HepG2 (cell line): Measurements from ENCODE around the gene PAK1IP1. TPM values are rescaled to one million over a fixed set of nuclear protein-coding genes. Genes with fewer than 3 reads are reported as not detected.
"Not testable (repeated sequence)": the region's sequence is repeated elsewhere in the genome, so short reads cannot be mapped to it uniquely, and the experiment has no call there.

Experiments
- ATAC-seq: fragments of 200-7000 bp; cut with Tn5 transposase; 3 replicates; pipeline ENCODE4 v1.9.1; 2020; ENCODE audit warnings: mild to moderate bottlenecking, moderate library complexity
- BruUV-seq: library from RNA; stranded (reverse); fragments of 400-500 nt; replicated peaks from 2 replicates; lab custom pipeline; 2021; lab: Mats Ljungman, UMichigan
- CTCF ChIA-PET: fragments of 300-600 bp; formaldehyde crosslinking; extraction: SDS; loops from one replicate; lab custom pipeline; 2021; ENCODE audit warnings: low total read pairs, inconsistent platforms, low intra/inter-chr PET ratio; lab: Yijun Ruan, JAX
- POLR2A ChIA-PET: fragments of 350-600 bp; sonication (Branson Sonifier 250); formaldehyde crosslinking; loops from one replicate; lab custom pipeline; 2020; ENCODE audit warnings: antibody characterized with exemption, inconsistent platforms; lab: Yijun Ruan, JAX
- DNase-seq: peaks from one replicate; pipeline ENCODE4 v3.0.0-alpha.2; 2015; ENCODE audit warnings: low spot score
- FAIRE-seq: peaks from 3 replicates; lab custom pipeline; 2011; peaks lifted over from hg19 to GRCh38; lab: Jason Lieb, UNC
- H2AFZ ChIP-seq: one replicate; pipeline ENCODE4 v1.6.1; 2011; ENCODE audit warnings: low read length, inconsistent platforms
- H3K27ac ChIP-seq: fragments of 300-600 bp; 3 replicates; pipeline ENCODE4 v1.8.0; 2011; ENCODE audit warnings: mixed run types, mild to moderate bottlenecking, mixed read lengths, low read length, inconsistent platforms; ENCODE audit not compliant: insufficient read depth; ENCODE audit errors: extremely low read length
- H3K27me3 ChIP-seq, 2 experiments: fragments of 200-600 bp in 1 of 2; 2 replicates in 1 of 2; 3 replicates in 1 of 2; pipeline versions ENCODE4 v1.6.0 to v1.8.0; 2011; ENCODE audit warnings: low read length in 2 of 2, mild to moderate bottlenecking in 2 of 2, moderate library complexity in 2 of 2, inconsistent platforms in 1 of 2; ENCODE audit not compliant: insufficient read depth in 2 of 2, control insufficient read depth in 1 of 2
- H3K36me3 ChIP-seq, 2 experiments: fragments of 200-600 bp in 1 of 2; replicated peaks in 1 of 2; 2 replicates in 1 of 2; 3 replicates in 1 of 2; pipeline versions ENCODE4 v1.5.1 to v1.8.0; 2011; ENCODE audit warnings: low read length in 2 of 2, inconsistent platforms in 1 of 2; ENCODE audit not compliant: insufficient read depth in 2 of 2, control insufficient read depth in 1 of 2
- H3K4me1 ChIP-seq: 2 replicates; pipeline ENCODE4 v1.5.1; 2012; ENCODE audit warnings: low read length, inconsistent platforms; ENCODE audit not compliant: insufficient read depth
- H3K4me2 ChIP-seq: 2 replicates; pipeline ENCODE4 v1.6.0; 2011; ENCODE audit warnings: low read depth, low read length, inconsistent platforms
- H3K4me3 ChIP-seq, 3 experiments: fragments of 200-600 bp in 1 of 3; sonication (generic), shearing (Covaris generic) in 1 of 3; replicated peaks in 1 of 3; 2 replicates each; pipeline ENCODE4 v1.5.1; 2011 to 2016; ENCODE audit warnings: low read length in 3 of 3, inconsistent platforms in 2 of 3, low read depth in 2 of 3, mild to moderate bottlenecking in 2 of 3, control low read depth in 1 of 3, mixed read lengths in 1 of 3; ENCODE audit not compliant: insufficient read depth in 1 of 3
- H3K79me2 ChIP-seq: one replicate; pipeline ENCODE4 v1.6.1; 2011; ENCODE audit warnings: low read length, inconsistent platforms; ENCODE audit not compliant: insufficient read depth
- H3K9ac ChIP-seq: 2 replicates; pipeline ENCODE4 v1.6.0; 2011; ENCODE audit warnings: mild to moderate bottlenecking, low read depth, low read length, inconsistent platforms; ENCODE audit not compliant: insufficient read depth
- H3K9me3 ChIP-seq: 2 replicates; pipeline ENCODE4 v1.5.1; 2012; ENCODE audit warnings: mild to moderate bottlenecking, low read length
- H4K20me1 ChIP-seq: 2 replicates; pipeline ENCODE4 v1.6.0; 2011; ENCODE audit warnings: inconsistent platforms, mild to moderate bottlenecking, low read length, moderate library complexity; ENCODE audit not compliant: insufficient read depth
- AHDC1 ChIP-seq: sonication (generic); formaldehyde crosslinking; IDR thresholded peaks from 2 replicates; pipeline ENCODE4 v1.5.1; 2020; ENCODE audit warnings: mild to moderate bottlenecking, missing genetic modification reagents, borderline replicate concordance
- BRCA1 ChIP-seq: sonication (generic); formaldehyde crosslinking; IDR thresholded peaks from 2 replicates; pipeline ENCODE4 v1.4.0; 2020; ENCODE audit warnings: missing genetic modification reagents
- GTF3A ChIP-seq: sonication (generic); formaldehyde crosslinking; conservative IDR thresholded peaks from 2 replicates; pipeline ENCODE4 v1.4.0; 2020; ENCODE audit warnings: mild to moderate bottlenecking, missing genetic modification reagents
- PRDM15 ChIP-seq: sonication (generic); formaldehyde crosslinking; IDR thresholded peaks from 2 replicates; pipeline ENCODE4 v1.4.0; 2020; ENCODE audit warnings: missing genetic modification reagents
- ZNF879 ChIP-seq: sonication (generic); formaldehyde crosslinking; IDR thresholded peaks from 2 replicates; pipeline ENCODE4 v1.8.1; 2023; ENCODE audit warnings: missing genetic modification reagents
- WGBS: methylation state at CpG from one replicate; pipeline ENCODE4 v1.1.6; 2017; ENCODE audit warnings: low lambda C conversion rate; 5-methylcytosine and 5-hydroxymethylcytosine counted together
- in situ Hi-C: cut with HindIII; loops from 2 replicates; pipeline ENCODE4 v1.10.0; 2017; ENCODE audit warnings: low pct_unique_long_range_greater_than_20kb; ENCODE audit not compliant: extremely low pct_ligation_motif_present
- intact Hi-C: fragments of 100-400 bp; cut with micrococcal nuclease; formaldehyde crosslinking; loops from one replicate; pipeline ENCODE4 v1.10.0; 2022; ENCODE audit not compliant: unreplicated experiment
- polyA plus RNA-seq, 8 experiments: library from polyadenylated mRNA; depleted of rRNA in 3 of 8; stranded (reverse) in 7 of 8; unstranded in 1 of 8; fragments of >200 nt; fragmentation: Illumina TruSeq in 4 of 8; extraction: Trizol in 4 of 8; gene quantifications; 2 replicates each; pipeline versions ENCODE4 v1.2.1 to v1.2.3, GENCODE V29; 2011 to 2016; ENCODE audit warnings: low read depth in 4 of 8, missing spikeins in 1 of 8, mixed read lengths in 1 of 8; ENCODE audit not compliant: insufficient read depth in 1 of 8
- total RNA-seq, 5 experiments: library from RNA; depleted of rRNA; stranded (reverse); fragments of >200 nt; fragmentation: Illumina TruSeq; extraction: Trizol; gene quantifications; 2 replicates each; pipeline ENCODE4 v1.2.3, GENCODE V29; 2016; ENCODE audit warnings: low read depth in 1 of 5

Gene PAK1IP1
- total and polyA plus RNA-seq, 2 of the 13 experiments (the other 11 are each of a cell fraction or from before 2014, with no cell fraction given), result 23.4 to 66.2 TPM

- no peaks in the 10 kb centered on the region for H3K36me3 ChIP-seq
- 4% methylated on average over 2 of the region's 2 CpGs for WGBS
- no peak overlapping the region for H3K4me3 ChIP-seq
- BruUV-seq, result no TSS peak
- H3K27ac ChIP-seq, result no peak overlapping the region
- H3K9ac ChIP-seq, result no peak overlapping the region
- no peaks in the 10 kb centered on the region for H3K79me2 ChIP-seq
- in situ Hi-C loops (no loop called here), intact Hi-C loops (no loop called here)
- H4K20me1 ChIP-seq, result no peaks in the 10 kb centered on the region
- FAIRE-seq (no peak), ATAC-seq (no peak), DNase-seq (no peak)
- H2AFZ ChIP-seq, result no peak overlapping the region
- 0 out of 2 replicates have a peak, but pooled peaks cover 6% of the 10 kb centered on the region for H3K4me1 ChIP-seq
- no peaks in the 10 kb centered on the region for H3K9me3 ChIP-seq
- POLR2A ChIA-PET, result no interaction called here
- H3K27me3 ChIP-seq, result peaks cover 0 to 6% of the 10 kb centered on the region in 2 experiments; a peak in 3 of 5 replicates
- CTCF ChIA-PET, result no interaction called here
- TF ChIP-seq PRDM15, result no peak
- TF ChIP-seq BRCA1, result no peak
- TF ChIP-seq GTF3A (CRISPR knock-in tag), result no peak
- no peak for TF ChIP-seq AHDC1 (CRISPR knock-in tag)
- TF ChIP-seq ZNF879 (CRISPR knock-in tag), result no peak
- H3K4me2 ChIP-seq, result no peak overlapping the region
Measured at GRCh38 chr6:10662742-10663141, 32.0 kb upstream of the PAK1IP1 start.

- H3K79me2 ChIP-seq, H4K20me1 ChIP-seq, BruUV-seq, FAIRE-seq, H3K4me2 ChIP-seq, H3K9me3 ChIP-seq, H3K4me3 ChIP-seq, CTCF ChIA-PET, POLR2A ChIA-PET, intact Hi-C loops, H2AFZ ChIP-seq, H3K4me1 ChIP-seq, H3K36me3 ChIP-seq, H3K27ac ChIP-seq, H3K9ac ChIP-seq, in situ Hi-C loops, DNase-seq, ATAC-seq: not testable (repeated sequence)
- peaks cover 0 to 14% of the 10 kb centered on the region in 2 experiments; a peak in 4 of 5 replicates for H3K27me3 ChIP-seq
- WGBS, result 0% methylated on average over 1 of the region's 1 CpG
Measured at GRCh38 chr6:10665595-10665994, 29.2 kb upstream of the PAK1IP1 start.
